ENCODE data around the gene DBF4B. TPM values are rescaled to one million over a fixed set of nuclear protein-coding genes. Genes with fewer than 3 reads are reported as not detected.

Gene DBF4B
- total and polyA plus RNA-seq, 2 of the 13 experiments (the other 11 are each of a cell fraction or from before 2014, with no cell fraction given), result 11.7 to 13.2 TPM

- TF ChIP-seq FOXO4 (CRISPR knock-in tag; conservative IDR thresholded peaks at IDR 0.05), result no peak
- TF ChIP-seq GATA4 (IDR thresholded peaks at IDR 0.05; ENCODE audit: borderline replicate concordance, low read depth), result no peak
- TF ChIP-seq ZFP41 (CRISPR knock-in tag; IDR thresholded peaks at IDR 0.05; ENCODE audit: borderline replicate concordance), result no peak
- peak; percentile 19; the same call in 1 of the 2 replicates for TF ChIP-seq TGIF2 (CRISPR knock-in tag; IDR thresholded peaks at IDR 0.05)
- TF ChIP-seq ZNF570 (CRISPR knock-in tag; IDR thresholded peaks at IDR 0.05; ENCODE audit: borderline replicate concordance), result no peak
- TF ChIP-seq CHCHD3 (CRISPR knock-in tag; IDR thresholded peaks at IDR 0.05), result no peak
- TF ChIP-seq RERE (CRISPR knock-in tag; IDR thresholded peaks at IDR 0.05; ENCODE audit: low read depth), result no peak
- no peak for TF ChIP-seq KDM4B (CRISPR knock-in tag; IDR thresholded peaks at IDR 0.05)
- no peak; the same call in 1 of the 2 replicates for TF ChIP-seq ZNF335 (CRISPR knock-in tag; IDR thresholded peaks at IDR 0.05)
- TF ChIP-seq ZUFSP (CRISPR knock-in tag; IDR thresholded peaks at IDR 0.05; ENCODE audit: borderline replicate concordance), result no peak
- no peak for TF ChIP-seq ZNF687 (CRISPR knock-in tag; IDR thresholded peaks at IDR 0.05)
- no peak for TF ChIP-seq ATF5 (CRISPR knock-in tag; IDR thresholded peaks at IDR 0.05; ENCODE audit: low read depth)
Measured at GRCh38 chr17:44774271-44775135, 66.0 kb downstream of the DBF4B start (continued).

Data from HepG2 (cell line).